Keratinocyte (primary cell): Measurements from ENCODE around the gene ACADVL. TPM values are rescaled to one million over a fixed set of nuclear protein-coding genes. Genes with fewer than 3 reads are reported as not detected.

ENCODE experiments used
- DNase-seq: peaks from one replicate; pipeline ENCODE4 v3.0.0-alpha.2; 2011; ENCODE audit warnings: low read depth, missing footprints, low spot score
- FAIRE-seq: peaks from 2 replicates; lab custom pipeline; 2011; peaks lifted over from hg19 to GRCh38; lab: Jason Lieb, UNC
- H2AFZ ChIP-seq: 2 replicates; pipeline ENCODE4 v1.6.0; 2012; ENCODE audit warnings: low read length, control low read depth, inconsistent platforms; ENCODE audit not compliant: control insufficient read depth
- H3K27ac ChIP-seq: 2 replicates; pipeline ENCODE4 v1.5.1; 2011; ENCODE audit warnings: low read length; ENCODE audit not compliant: control insufficient read depth, insufficient read depth
- H3K27me3 ChIP-seq: 3 replicates; pipeline ENCODE4 v1.6.0; 2011; ENCODE audit warnings: low read length; ENCODE audit not compliant: control insufficient read depth, insufficient read depth; ENCODE audit errors: extremely low read depth
- H3K36me3 ChIP-seq, 2 experiments: 2 replicates in 1 of 2; 3 replicates in 1 of 2; pipeline ENCODE4 v1.5.1; 2011; ENCODE audit warnings: low read length in 2 of 2, mild to moderate bottlenecking in 1 of 2; ENCODE audit not compliant: control insufficient read depth in 2 of 2, insufficient read depth in 2 of 2; ENCODE audit errors: extremely low read depth in 1 of 2
- H3K4me1 ChIP-seq: 3 replicates; pipeline ENCODE4 v1.5.1; 2011; ENCODE audit warnings: low read length; ENCODE audit not compliant: control insufficient read depth, insufficient read depth; ENCODE audit errors: extremely low read depth
- H3K4me2 ChIP-seq: 3 replicates; pipeline ENCODE4 v1.6.0; 2011; ENCODE audit warnings: low read depth, low read length; ENCODE audit not compliant: control insufficient read depth, insufficient read depth; ENCODE audit errors: extremely low read depth
- H3K4me3 ChIP-seq, 3 experiments: fragments of 200-600 bp in 1 of 3; sonication (generic) in 1 of 3; 2 replicates in 2 of 3; 3 replicates in 1 of 3; pipeline ENCODE4 v1.5.1; 2011 to 2016; ENCODE audit warnings: low read length in 3 of 3, mild to moderate bottlenecking in 3 of 3, control low read depth in 2 of 3, inconsistent platforms in 1 of 3, low read depth in 1 of 3, mixed read lengths in 1 of 3, mixed run types in 1 of 3, moderate library complexity in 1 of 3; ENCODE audit not compliant: control insufficient read depth in 2 of 3, insufficient read depth in 2 of 3; ENCODE audit errors: extremely low read depth in 1 of 3
- H3K79me2 ChIP-seq: 2 replicates; pipeline ENCODE4 v1.6.0; 2012; ENCODE audit warnings: low read length; ENCODE audit not compliant: control insufficient read depth, insufficient read depth
- H3K9ac ChIP-seq: 3 replicates; pipeline ENCODE4 v1.6.0; 2011; ENCODE audit warnings: low read length; ENCODE audit not compliant: control insufficient read depth, insufficient read depth; ENCODE audit errors: extremely low read depth
- H3K9me1 ChIP-seq: 3 replicates; pipeline ENCODE4 v1.6.0; 2011; ENCODE audit warnings: low read length; ENCODE audit not compliant: control insufficient read depth, insufficient read depth; ENCODE audit errors: extremely low read depth
- H3K9me3 ChIP-seq: 2 replicates; pipeline ENCODE4 v1.5.1; 2012; ENCODE audit warnings: low read depth, low read length; ENCODE audit not compliant: control insufficient read depth
- H4K20me1 ChIP-seq: 3 replicates; pipeline ENCODE4 v1.6.0; 2011; ENCODE audit warnings: low read length; ENCODE audit not compliant: control insufficient read depth, insufficient read depth; ENCODE audit errors: extremely low read depth
- EZH2 ChIP-seq: IDR thresholded peaks from one replicate; pipeline ENCODE4 v1.6.1; 2012; ENCODE audit warnings: inconsistent platforms, mild to moderate bottlenecking, low read length, moderate library complexity
- dilution Hi-C: fragments of 300-500 bp; cut with MboI; formaldehyde crosslinking; loops from one replicate; pipeline ENCODE4 v1.7.0; 2020; ENCODE audit warnings: low sequenced_read_pairs; ENCODE audit not compliant: extremely low pct_ligation_motif_present
- polyA plus RNA-seq, 5 experiments: library from polyadenylated mRNA; depleted of rRNA in 3 of 5; stranded (reverse) in 3 of 5; stranded (forward) in 1 of 5; unstranded in 1 of 5; fragments of >200 nt; gene quantifications; 1 replicate in 1 of 5; 2 replicates in 3 of 5; 3 replicates in 1 of 5; pipeline versions ENCODE4 v1.2.1 to v1.2.3, GENCODE V29; 2011 to 2012; ENCODE audit warnings: missing spikeins in 2 of 5, low read depth in 1 of 5, low replicate concordance in 1 of 5
- TF ChIP-seq, protein P1 (sequence below), 3 experiments: IDR thresholded peaks in 1 of 3; conservative IDR thresholded peaks in 1 of 3; optimal IDR thresholded peaks in 1 of 3; 2 replicates in 2 of 3; 3 replicates in 1 of 3; pipeline versions ENCODE3 to v1.5.1; 2011; ENCODE audit warnings: low read length in 3 of 3, mild to moderate bottlenecking in 3 of 3, moderate library complexity in 2 of 3, control low read depth in 1 of 3, inconsistent platforms in 1 of 3; ENCODE audit not compliant: insufficient read depth in 2 of 3; ENCODE audit errors: extremely low read depth in 1 of 3

Gene ACADVL
- polyA plus RNA-seq, 1 donor (not counting 4 experiments of a cell fraction or from before 2014, with no cell fraction given): 301 TPM

- peak overlapping the region; percentile 57 for H3K27ac ChIP-seq
- peaks cover 25 to 37% of the 10 kb centered on the region in 2 experiments for H3K36me3 ChIP-seq
- dilution Hi-C loops: no loop called here
These were observed 9.2 kb downstream of the ACADVL start for GRCh38 chr17:7228920-7229319.

DNA sequence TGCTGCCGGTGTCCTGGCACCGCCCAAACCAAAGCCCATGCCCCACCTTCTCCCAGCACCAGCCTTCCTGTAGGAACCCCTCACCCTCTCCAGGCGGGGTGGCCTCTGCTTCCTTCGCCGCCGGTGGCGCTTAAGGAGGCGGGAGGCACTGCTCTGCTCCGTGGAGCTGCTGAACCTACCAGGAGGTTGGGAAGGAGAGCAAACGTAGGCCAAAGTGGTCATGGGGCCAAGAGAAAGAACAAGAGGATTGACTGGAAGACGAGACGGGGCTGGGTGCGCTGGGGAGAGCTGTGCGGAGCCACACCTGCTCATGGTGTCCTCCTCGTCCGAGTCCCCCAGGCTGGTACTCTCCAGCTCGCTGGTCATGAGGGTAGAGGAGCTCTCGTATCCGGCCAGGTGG, 9.8 kb downstream of the ACADVL start:
- dilution Hi-C loops: no loop called here
- H4K20me1 ChIP-seq: peaks cover 3% of the 10 kb centered on the region
- peaks cover 38% of the 10 kb centered on the region for H3K79me2 ChIP-seq
- no peak overlapping the region for H3K4me2 ChIP-seq
- no peak overlapping the region for H2AFZ ChIP-seq
- H3K9ac ChIP-seq: no peak overlapping the region
- no peaks in the 10 kb centered on the region for H3K27me3 ChIP-seq
- DNase-seq (no peak), FAIRE-seq (no peak)
- no peak overlapping the region for H3K4me3 ChIP-seq
- TF ChIP-seq EZH2: no peak
- TF ChIP-seq, protein P1, sequence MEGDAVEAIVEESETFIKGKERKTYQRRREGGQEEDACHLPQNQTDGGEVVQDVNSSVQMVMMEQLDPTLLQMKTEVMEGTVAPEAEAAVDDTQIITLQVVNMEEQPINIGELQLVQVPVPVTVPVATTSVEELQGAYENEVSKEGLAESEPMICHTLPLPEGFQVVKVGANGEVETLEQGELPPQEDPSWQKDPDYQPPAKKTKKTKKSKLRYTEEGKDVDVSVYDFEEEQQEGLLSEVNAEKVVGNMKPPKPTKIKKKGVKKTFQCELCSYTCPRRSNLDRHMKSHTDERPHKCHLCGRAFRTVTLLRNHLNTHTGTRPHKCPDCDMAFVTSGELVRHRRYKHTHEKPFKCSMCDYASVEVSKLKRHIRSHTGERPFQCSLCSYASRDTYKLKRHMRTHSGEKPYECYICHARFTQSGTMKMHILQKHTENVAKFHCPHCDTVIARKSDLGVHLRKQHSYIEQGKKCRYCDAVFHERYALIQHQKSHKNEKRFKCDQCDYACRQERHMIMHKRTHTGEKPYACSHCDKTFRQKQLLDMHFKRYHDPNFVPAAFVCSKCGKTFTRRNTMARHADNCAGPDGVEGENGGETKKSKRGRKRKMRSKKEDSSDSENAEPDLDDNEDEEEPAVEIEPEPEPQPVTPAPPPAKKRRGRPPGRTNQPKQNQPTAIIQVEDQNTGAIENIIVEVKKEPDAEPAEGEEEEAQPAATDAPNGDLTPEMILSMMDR (optimal IDR thresholded peaks at IDR 0.05 in 1 of 3, IDR thresholded peaks at IDR 0.05 in 1 of 3, conservative IDR thresholded peaks at IDR 0.05 in 1 of 3; ENCODE audit: extremely low read depth in 1 of 3, insufficient read depth in 2 of 3, low read length in 3 of 3): no peak
- H3K36me3 ChIP-seq: peaks cover 22 to 32% of the 10 kb centered on the region in 2 experiments
- H3K4me1 ChIP-seq: peaks cover 29% of the 10 kb centered on the region
- no peaks in the 10 kb centered on the region for H3K9me3 ChIP-seq
- no peak overlapping the region for H3K27ac ChIP-seq
- peaks cover 2% of the 10 kb centered on the region for H3K9me1 ChIP-seq

More at GRCh38 chr17:7228920-7229319, 9.2 kb downstream of the ACADVL start:
- H2AFZ ChIP-seq: no peak overlapping the region
- H3K27me3 ChIP-seq: no peaks in the 10 kb centered on the region
- H3K4me3 ChIP-seq: no peak overlapping the region
- H3K4me1 ChIP-seq: peaks cover 28% of the 10 kb centered on the region
- no peak overlapping the region for H3K4me2 ChIP-seq
- peaks cover 37% of the 10 kb centered on the region for H3K79me2 ChIP-seq
- no peaks in the 10 kb centered on the region for H3K9me3 ChIP-seq
- peaks cover 3% of the 10 kb centered on the region for H4K20me1 ChIP-seq
- peak overlapping the region; percentile 14 for H3K9ac ChIP-seq
- no peak for FAIRE-seq
- H3K9me1 ChIP-seq: peaks cover 2% of the 10 kb centered on the region
- no peak for TF ChIP-seq EZH2
- TF ChIP-seq, protein P1 (optimal IDR thresholded peaks at IDR 0.05 in 1 of 3, IDR thresholded peaks at IDR 0.05 in 1 of 3, conservative IDR thresholded peaks at IDR 0.05 in 1 of 3; ENCODE audit: extremely low read depth in 1 of 3, insufficient read depth in 2 of 3, low read length in 3 of 3): no peak
- no peak for DNase-seq
